ENCODE results near the gene IRS1.

Gene IRS1

GRCh38 chr2:226683944-226684562, 115.6 kb downstream of the IRS1 start:
- DNase-seq, result no peak

GRCh38 chr2:226683196-226683595, 116.4 kb downstream of the IRS1 start:
- DNase-seq, result no peak

Measured in activated gamma-delta T cell (primary cell).